Measurements from ENCODE around the gene EGLN3.

The EGLN3 gene

GRCh38 chr14:33900706-33901105 is 50.2 kb downstream of the EGLN3 start:
- no peak for TF ChIP-seq GATA2 (IDR thresholded peaks at IDR 0.05; ENCODE audit: low read depth, low read length)
- TF ChIP-seq GATA3 (IDR thresholded peaks at IDR 0.05; ENCODE audit: low read depth, low read length), result no peak

- no peak for TF ChIP-seq GATA3 (IDR thresholded peaks at IDR 0.05; ENCODE audit: low read depth, low read length)
- TF ChIP-seq GATA2 (IDR thresholded peaks at IDR 0.05; ENCODE audit: low read depth, low read length), result no peak
Observed at GRCh38 chr14:33899723-33900341, 51.0 kb downstream of the EGLN3 start.

- no peak for TF ChIP-seq GATA2 (IDR thresholded peaks at IDR 0.05; ENCODE audit: low read depth, low read length)
- TF ChIP-seq GATA3 (IDR thresholded peaks at IDR 0.05; ENCODE audit: low read depth, low read length), result no peak
Observed at GRCh38 chr14:33897878-33898535, 52.9 kb downstream of the EGLN3 start.

GRCh38 chr14:33897382-33897781 is 53.5 kb downstream of the EGLN3 start:
- TF ChIP-seq GATA2 (IDR thresholded peaks at IDR 0.05; ENCODE audit: low read depth, low read length) (no peak), GATA3 (IDR thresholded peaks at IDR 0.05; ENCODE audit: low read depth, low read length) (no peak)

GRCh38 chr14:33894339-33894738 is 56.5 kb downstream of the EGLN3 start:
- no peak for TF ChIP-seq GATA3 (IDR thresholded peaks at IDR 0.05; ENCODE audit: low read depth, low read length)
- TF ChIP-seq GATA2 (IDR thresholded peaks at IDR 0.05; ENCODE audit: low read depth, low read length), result no peak

GRCh38 chr14:33891700-33892099 is 59.2 kb downstream of the EGLN3 start:
- TF ChIP-seq GATA2 (IDR thresholded peaks at IDR 0.05; ENCODE audit: low read depth, low read length) (no peak), GATA3 (IDR thresholded peaks at IDR 0.05; ENCODE audit: low read depth, low read length) (no peak)

GRCh38 chr14:33884916-33885315 is 66.0 kb downstream of the EGLN3 start:
- TF ChIP-seq GATA3 (IDR thresholded peaks at IDR 0.05; ENCODE audit: low read depth, low read length) (no peak), GATA2 (IDR thresholded peaks at IDR 0.05; ENCODE audit: low read depth, low read length) (no peak)

GRCh38 chr14:33880330-33880729 is 70.5 kb downstream of the EGLN3 start:
- TF ChIP-seq GATA3 (IDR thresholded peaks at IDR 0.05; ENCODE audit: low read depth, low read length), result no peak
- no peak for TF ChIP-seq GATA2 (IDR thresholded peaks at IDR 0.05; ENCODE audit: low read depth, low read length)

- TF ChIP-seq GATA3 (IDR thresholded peaks at IDR 0.05; ENCODE audit: low read depth, low read length), result no peak
- no peak for TF ChIP-seq GATA2 (IDR thresholded peaks at IDR 0.05; ENCODE audit: low read depth, low read length)
Observed at GRCh38 chr14:33879684-33880286, 71.1 kb downstream of the EGLN3 start.

- TF ChIP-seq GATA2 (IDR thresholded peaks at IDR 0.05; ENCODE audit: low read depth, low read length), result no peak
- TF ChIP-seq GATA3 (IDR thresholded peaks at IDR 0.05; ENCODE audit: low read depth, low read length), result no peak
Observed at GRCh38 chr14:33876274-33876673, 74.6 kb downstream of the EGLN3 start.

Data from SH-SY5Y (cell line).